HFF-Myc (cell line): Measurements from ENCODE around the gene INSC.

Experiments used
- DNase-seq: peaks from one replicate; pipeline ENCODE4 v3.0.0-alpha.2; 2011; ENCODE audit warnings: low read depth; ENCODE audit errors: extremely low read depth
- H3K4me3 ChIP-seq: replicated peaks from 2 replicates; pipeline ENCODE4 v1.5.1; 2011; ENCODE audit warnings: low read depth, mild to moderate bottlenecking, control low read depth, low read length
- TF ChIP-seq, protein P1 (sequence below): IDR thresholded peaks from 2 replicates; pipeline ENCODE4 v1.5.1; 2012; ENCODE audit warnings: mild to moderate bottlenecking, low read depth, low read length, control low read depth; ENCODE audit errors: missing control alignments

Gene INSC

DNA sequence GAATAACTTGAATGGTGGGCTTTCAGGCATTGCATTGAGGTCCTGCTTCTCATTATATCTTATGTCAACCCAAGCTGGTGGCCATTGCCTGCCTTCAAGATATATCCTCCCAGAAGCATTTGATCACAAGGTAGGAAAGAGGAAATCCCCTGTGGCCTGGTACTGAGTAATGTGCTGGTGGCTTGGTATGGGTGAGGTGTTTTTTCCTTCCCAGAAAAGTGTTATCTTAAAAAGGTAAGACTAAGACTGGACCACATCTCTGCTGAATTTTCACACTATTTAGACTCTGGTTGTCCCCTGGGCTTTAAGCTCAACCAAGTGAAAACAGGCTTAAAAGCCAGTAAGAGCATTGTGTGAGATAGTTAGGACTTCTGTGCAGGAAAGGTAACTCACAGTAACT, 3.7 kb downstream of the INSC start:
- TF ChIP-seq, protein P1, sequence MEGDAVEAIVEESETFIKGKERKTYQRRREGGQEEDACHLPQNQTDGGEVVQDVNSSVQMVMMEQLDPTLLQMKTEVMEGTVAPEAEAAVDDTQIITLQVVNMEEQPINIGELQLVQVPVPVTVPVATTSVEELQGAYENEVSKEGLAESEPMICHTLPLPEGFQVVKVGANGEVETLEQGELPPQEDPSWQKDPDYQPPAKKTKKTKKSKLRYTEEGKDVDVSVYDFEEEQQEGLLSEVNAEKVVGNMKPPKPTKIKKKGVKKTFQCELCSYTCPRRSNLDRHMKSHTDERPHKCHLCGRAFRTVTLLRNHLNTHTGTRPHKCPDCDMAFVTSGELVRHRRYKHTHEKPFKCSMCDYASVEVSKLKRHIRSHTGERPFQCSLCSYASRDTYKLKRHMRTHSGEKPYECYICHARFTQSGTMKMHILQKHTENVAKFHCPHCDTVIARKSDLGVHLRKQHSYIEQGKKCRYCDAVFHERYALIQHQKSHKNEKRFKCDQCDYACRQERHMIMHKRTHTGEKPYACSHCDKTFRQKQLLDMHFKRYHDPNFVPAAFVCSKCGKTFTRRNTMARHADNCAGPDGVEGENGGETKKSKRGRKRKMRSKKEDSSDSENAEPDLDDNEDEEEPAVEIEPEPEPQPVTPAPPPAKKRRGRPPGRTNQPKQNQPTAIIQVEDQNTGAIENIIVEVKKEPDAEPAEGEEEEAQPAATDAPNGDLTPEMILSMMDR: no peak
- no peak for DNase-seq
- no peak overlapping the region for H3K4me3 ChIP-seq

DNA sequence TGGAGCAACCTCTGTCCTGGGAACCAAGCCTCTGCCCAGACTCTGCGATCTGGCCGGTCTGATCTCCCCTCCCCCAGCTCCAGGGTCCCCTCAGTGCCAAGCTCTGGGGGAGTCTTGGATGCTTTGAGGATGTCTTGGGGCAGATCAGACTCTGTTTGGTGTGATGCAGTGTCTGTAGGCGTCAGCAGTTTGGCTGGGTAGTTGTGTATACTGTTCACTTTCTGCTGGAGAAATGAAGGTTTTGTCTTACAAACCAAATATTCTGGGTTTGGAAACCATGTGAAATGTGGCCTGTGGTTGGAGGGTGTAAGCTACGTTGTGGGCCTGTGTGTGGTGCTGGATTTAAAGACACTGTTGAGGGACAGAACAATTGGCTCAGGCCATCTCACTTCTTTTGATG, 4.6 kb downstream of the INSC start:
- H3K4me3 ChIP-seq: no peak overlapping the region
- DNase-seq: no peak
- TF ChIP-seq, protein P1: no peak

DNA sequence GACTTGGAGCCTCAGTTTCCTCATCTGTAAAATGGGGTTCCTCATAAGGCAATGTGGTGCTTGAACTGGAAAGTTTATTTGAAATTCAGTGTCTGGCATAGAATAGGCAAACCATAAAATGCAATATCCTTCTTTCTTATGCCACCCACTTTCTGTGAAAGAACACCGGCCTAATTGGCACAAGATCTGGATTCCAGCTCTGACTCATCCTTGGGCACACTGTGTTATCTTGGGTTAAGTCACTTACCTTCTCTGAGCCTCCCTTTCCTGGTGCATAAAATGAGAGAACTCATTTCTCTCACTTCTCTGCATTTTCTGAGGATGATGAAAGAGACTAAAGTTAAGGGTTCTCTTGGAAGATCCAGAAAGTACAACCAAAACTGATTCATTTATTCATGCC, 5.1 kb downstream of the INSC start:
- TF ChIP-seq, protein P1: no peak
- DNase-seq: no peak
- no peak overlapping the region for H3K4me3 ChIP-seq

DNA sequence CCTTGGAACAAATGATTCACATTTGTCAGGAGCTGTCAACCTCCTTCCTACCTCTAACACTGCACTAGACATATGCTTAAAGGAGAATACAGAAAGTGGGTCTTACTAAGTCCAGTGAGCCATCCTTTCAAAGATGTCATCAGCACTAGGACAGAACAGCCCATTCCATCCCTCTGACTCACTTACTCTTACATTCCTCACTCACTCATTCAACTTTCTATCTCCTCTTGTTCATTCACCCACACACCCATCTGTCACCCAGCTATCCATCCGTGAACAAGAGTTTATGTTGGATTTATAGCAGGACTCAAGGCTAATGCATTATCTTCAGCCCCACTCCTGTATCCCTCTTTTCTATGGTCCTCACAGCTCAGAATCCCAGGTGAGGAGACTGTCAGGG, 9.1 kb downstream of the INSC start:
- DNase-seq: no peak
- TF ChIP-seq, protein P1: no peak
- no peak overlapping the region for H3K4me3 ChIP-seq

DNA sequence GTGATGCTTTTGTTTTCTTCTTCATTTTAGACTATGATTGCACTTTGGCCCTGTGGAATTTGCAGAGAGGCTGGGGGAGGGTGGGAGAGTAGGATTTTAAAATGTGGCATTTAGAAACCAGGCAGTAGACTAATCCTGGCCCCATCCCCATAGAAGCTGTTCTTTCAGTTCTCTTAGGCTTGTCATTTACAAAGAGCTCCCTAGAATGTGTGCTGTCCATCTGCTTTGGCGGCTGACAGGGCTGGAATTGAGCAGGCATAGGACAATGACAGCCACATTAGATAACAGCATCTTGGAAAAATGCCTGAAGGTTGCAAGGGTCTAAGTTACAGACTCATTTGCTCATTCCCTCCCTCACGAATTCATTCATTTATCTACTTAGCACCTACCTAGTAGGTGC, 9.8 kb downstream of the INSC start:
- no peak overlapping the region for H3K4me3 ChIP-seq
- TF ChIP-seq, protein P1: no peak
- no peak for DNase-seq

DNA sequence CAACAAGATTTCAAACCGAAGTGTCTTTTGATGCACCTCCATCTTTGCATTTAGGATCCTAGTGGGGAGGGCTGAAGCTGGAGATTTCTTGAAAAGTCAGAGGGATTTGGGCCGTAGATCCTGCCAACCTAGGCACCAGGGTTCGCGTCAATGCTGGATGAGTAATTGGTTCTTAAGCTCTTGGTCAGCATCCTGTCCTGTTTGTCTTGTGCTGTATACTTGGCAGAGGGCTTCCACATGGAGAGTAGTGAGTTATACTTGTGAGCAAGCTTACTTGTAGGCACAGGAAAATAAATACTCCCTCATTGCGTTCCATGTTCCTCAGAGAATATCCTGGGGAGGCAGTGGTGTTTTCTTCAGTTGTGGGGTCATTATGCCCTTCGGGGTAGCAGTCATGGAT, 12.6 kb downstream of the INSC start:
- no peak for DNase-seq
- H3K4me3 ChIP-seq: no peak overlapping the region
- TF ChIP-seq, protein P1: no peak

DNA sequence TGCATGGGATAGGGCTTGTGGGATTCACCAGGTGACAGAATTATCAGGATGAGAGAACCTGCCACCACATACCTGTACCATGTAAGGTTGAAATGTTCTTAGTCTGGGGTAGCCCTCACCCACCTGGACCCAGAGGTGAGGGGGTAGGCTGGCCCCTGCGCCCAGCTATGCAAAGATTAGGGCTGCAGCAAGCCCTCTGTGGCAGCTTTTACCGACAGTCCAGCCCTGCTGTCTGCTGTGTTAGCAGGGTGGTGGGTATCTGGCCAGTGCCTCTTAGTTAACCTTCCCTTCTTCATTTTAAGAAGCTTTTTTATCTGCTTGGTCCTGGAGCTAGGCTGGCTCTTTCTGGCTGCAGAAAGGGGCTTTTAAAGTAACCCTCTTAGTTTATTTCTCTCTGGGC, 13.9 kb downstream of the INSC start:
- no peak for DNase-seq
- no peak overlapping the region for H3K4me3 ChIP-seq
- TF ChIP-seq, protein P1: no peak
